Tibial nerve (tissue), 4 donors: ENCODE results near the gene KCNC3. TPM values are rescaled to one million over a fixed set of nuclear protein-coding genes. Genes with fewer than 3 reads are reported as not detected.
"Not testable (repeated sequence)": the region's sequence is repeated elsewhere in the genome, so short reads cannot be mapped to it uniquely, and the experiment has no call there.

Source experiments
- DNase-seq, 2 donors: peaks; one replicate each; pipeline ENCODE4 v3.0.0-alpha.2; 2019; ENCODE audit warnings: low spot score in 2 of 2
- H3K27ac ChIP-seq, 4 donors: fragments of 200-600 bp; sonication (generic) in 3 of 4; one replicate each; pipeline ENCODE4 v1.5.1; 2017 to 2019; ENCODE audit warnings: mild to moderate bottlenecking in 1 of 4
- H3K27me3 ChIP-seq, 2 donors: fragments of 200-600 bp; sonication (generic) in 1 of 2; one replicate each; pipeline versions ENCODE4 v1.5.1 to v1.6.0; 2017 to 2019
- H3K36me3 ChIP-seq, 3 donors: fragments of 200-600 bp; sonication (generic); one replicate each; pipeline ENCODE4 v1.5.1; 2018 to 2019
- H3K4me1 ChIP-seq, 4 donors: fragments of 200-600 bp; sonication (generic) in 3 of 4; one replicate each; pipeline ENCODE4 v1.5.1; 2017 to 2019
- H3K4me3 ChIP-seq, 4 donors: fragments of 200-600 bp; sonication (generic) in 3 of 4; one replicate each; pipeline ENCODE4 v1.5.1; 2017 to 2019; ENCODE audit warnings: mild to moderate bottlenecking in 1 of 4, moderate library complexity in 1 of 4
- H3K9me3 ChIP-seq, 4 donors: fragments of 200-600 bp; sonication (generic) in 3 of 4; one replicate each; pipeline ENCODE4 v1.5.1; 2017 to 2019
- EP300 ChIP-seq, 2 donors: sonication (generic); formaldehyde crosslinking; IDR thresholded peaks; one replicate each; pipeline ENCODE4 v1.6.1; 2017; ENCODE audit warnings: antibody characterized with exemption in 2 of 2, mild to moderate bottlenecking in 1 of 2
- POLR2A ChIP-seq, 2 donors: fragments of 450-650 bp; IDR thresholded peaks; one replicate each; pipeline ENCODE4 v1.6.1; 2017; ENCODE audit warnings: antibody characterized with exemption in 2 of 2, mild to moderate bottlenecking in 2 of 2, moderate library complexity in 2 of 2
- WGBS, 2 donors: methylation state at CpG; one replicate each; pipeline ENCODE4 v1.1.5; 2018; 5-methylcytosine and 5-hydroxymethylcytosine counted together
- total RNA-seq, 4 donors: library from RNA; depleted of rRNA; stranded (reverse); fragments of >200 nt; gene quantifications; one replicate each; pipeline ENCODE4 v1.1.0, GENCODE V29; 2016
- TF ChIP-seq, protein P1 (sequence below), 5 experiments: fragments of 200-600 bp in 3 of 5; fragments of 450-650 bp in 2 of 5; sonication (generic) in 3 of 5; IDR thresholded peaks; one replicate each; pipeline ENCODE4 v1.5.1; 2016 to 2019; ENCODE audit warnings: antibody characterized with exemption in 5 of 5, mild to moderate bottlenecking in 3 of 5, moderate library complexity in 2 of 5

KCNC3 gene
- total RNA-seq, 4 donors from 2014 or later: 0.21 to 1.2 (median 0.71) TPM

GRCh38 chr19:50331221-50331993 is 2.2 kb upstream of the KCNC3 start:
- H3K4me1 ChIP-seq: peaks cover 0 to 55% (median 16%) of the 10 kb centered on the region in 4 donors
- H3K36me3 ChIP-seq: no peaks in the 10 kb centered on the region
- TF ChIP-seq, protein P1, sequence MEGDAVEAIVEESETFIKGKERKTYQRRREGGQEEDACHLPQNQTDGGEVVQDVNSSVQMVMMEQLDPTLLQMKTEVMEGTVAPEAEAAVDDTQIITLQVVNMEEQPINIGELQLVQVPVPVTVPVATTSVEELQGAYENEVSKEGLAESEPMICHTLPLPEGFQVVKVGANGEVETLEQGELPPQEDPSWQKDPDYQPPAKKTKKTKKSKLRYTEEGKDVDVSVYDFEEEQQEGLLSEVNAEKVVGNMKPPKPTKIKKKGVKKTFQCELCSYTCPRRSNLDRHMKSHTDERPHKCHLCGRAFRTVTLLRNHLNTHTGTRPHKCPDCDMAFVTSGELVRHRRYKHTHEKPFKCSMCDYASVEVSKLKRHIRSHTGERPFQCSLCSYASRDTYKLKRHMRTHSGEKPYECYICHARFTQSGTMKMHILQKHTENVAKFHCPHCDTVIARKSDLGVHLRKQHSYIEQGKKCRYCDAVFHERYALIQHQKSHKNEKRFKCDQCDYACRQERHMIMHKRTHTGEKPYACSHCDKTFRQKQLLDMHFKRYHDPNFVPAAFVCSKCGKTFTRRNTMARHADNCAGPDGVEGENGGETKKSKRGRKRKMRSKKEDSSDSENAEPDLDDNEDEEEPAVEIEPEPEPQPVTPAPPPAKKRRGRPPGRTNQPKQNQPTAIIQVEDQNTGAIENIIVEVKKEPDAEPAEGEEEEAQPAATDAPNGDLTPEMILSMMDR (IDR thresholded peaks at IDR 0.05): no peak
- TF ChIP-seq POLR2A (IDR thresholded peaks at IDR 0.05): no peak
- no peak for TF ChIP-seq EP300 (IDR thresholded peaks at IDR 0.05)
- peaks cover 0 to 84% of the 10 kb centered on the region in 2 donors for H3K27me3 ChIP-seq
- 10 to 12% methylated on average over 10 of the region's 10 CpGs for WGBS, 2 donors
- no peaks in the 10 kb centered on the region for H3K9me3 ChIP-seq
- peak overlapping the region; percentile 35 to 84 (median 51) for H3K27ac ChIP-seq
- peak overlapping the region; percentile 17 to 48 (median 25) for H3K4me3 ChIP-seq
- no peak for DNase-seq

DNA sequence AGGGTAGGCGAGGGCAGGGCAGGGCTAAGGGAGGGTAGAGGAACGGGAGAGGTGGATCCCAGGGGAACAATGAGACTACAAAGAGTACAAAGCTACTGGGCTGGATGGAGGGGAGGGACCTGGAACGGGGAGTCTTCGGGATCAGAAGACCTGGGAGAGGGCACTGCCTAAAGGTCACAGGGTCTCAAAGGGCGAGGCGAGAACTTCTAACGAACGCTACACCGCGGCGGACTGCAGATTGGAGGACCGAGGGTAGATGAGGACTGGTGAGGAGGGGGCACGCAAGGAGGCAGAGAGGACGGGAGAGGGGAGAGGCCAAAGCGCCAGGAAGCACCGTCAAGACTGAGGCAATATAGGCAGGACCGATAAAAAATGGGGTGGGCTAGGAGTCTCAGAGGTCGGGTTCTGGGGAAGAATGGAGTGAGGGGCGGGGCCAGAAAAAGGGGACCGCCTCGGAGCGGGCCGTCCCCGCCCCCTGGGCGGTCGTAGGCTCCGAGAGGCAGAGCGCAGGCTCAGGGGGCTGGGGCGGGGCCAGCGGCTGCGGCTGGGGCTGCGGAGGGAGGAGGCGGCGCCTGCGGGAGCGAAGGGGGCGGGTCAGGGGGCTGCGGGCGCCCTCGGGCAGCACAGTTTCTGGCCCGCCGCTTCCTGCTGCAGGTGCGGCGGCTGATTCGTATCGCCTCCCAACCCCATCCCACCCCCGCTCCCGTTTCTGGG is 1.3 kb upstream of the KCNC3 start:
- 1% methylated on average over 48 of the region's 48 CpGs for WGBS, 2 donors
- H3K4me1 ChIP-seq: peaks cover 0 to 64% (median 19%) of the 10 kb centered on the region in 4 donors
- peak overlapping the region; percentile 35 to 81 (median 58) for H3K27ac ChIP-seq
- TF ChIP-seq EP300 (IDR thresholded peaks at IDR 0.05): no peak
- TF ChIP-seq POLR2A (IDR thresholded peaks at IDR 0.05): no peak
- TF ChIP-seq, protein P1 (IDR thresholded peaks at IDR 0.05): no peak
- peak; percentile 26 for DNase-seq
- peak overlapping the region; percentile 17 to 48 (median 25) for H3K4me3 ChIP-seq
- H3K9me3 ChIP-seq: no peaks in the 10 kb centered on the region
- no peaks in the 10 kb centered on the region for H3K36me3 ChIP-seq
- peaks cover 0 to 89% of the 10 kb centered on the region in 2 donors for H3K27me3 ChIP-seq

GRCh38 chr19:50329926-50330294 is 733 bp upstream of the KCNC3 start:
- not testable (repeated sequence) for H3K9me3 ChIP-seq, DNase-seq, H3K36me3 ChIP-seq
- Histone ChIP-seq H3K27me3 (peaks cover 0 to 83% of the 10 kb centered on the region in 2 donors), H3K4me1 (peaks cover 0 to 68% (median 19%) of the 10 kb centered on the region in 4 donors), H3K27ac (peak overlapping the region in 3 of 4 donors; percentile 60 to 81 (median 79)), H3K4me3 (peak overlapping the region in 1 of 4 donors; percentile 48)
- 13 to 14% methylated on average over 18 of the region's 18 CpGs for WGBS, 2 donors

GRCh38 chr19:50328873-50329145 is 368 bp downstream of the KCNC3 start:
- DNase-seq: no peak
- no peak for TF ChIP-seq POLR2A (IDR thresholded peaks at IDR 0.05)
- no peak for TF ChIP-seq EP300 (IDR thresholded peaks at IDR 0.05)
- H3K36me3 ChIP-seq: no peaks in the 10 kb centered on the region
- no peaks in the 10 kb centered on the region for H3K9me3 ChIP-seq
- H3K27me3 ChIP-seq: peaks cover 0 to 72% of the 10 kb centered on the region in 2 donors
- no peak overlapping the region for H3K27ac ChIP-seq
- H3K4me3 ChIP-seq: peak overlapping the region in 1 of 4 donors; percentile 48
- WGBS, 2 donors: 3% methylated on average over 31 of the region's 40 CpGs; no CpG with 5 or more reads in 1 of the 2 donors
- H3K4me1 ChIP-seq: peaks cover 0 to 63% (median 19%) of the 10 kb centered on the region in 4 donors

GRCh38 chr19:50328224-50328872 is 829 bp downstream of the KCNC3 start:
- Histone ChIP-seq H3K27ac (no peak overlapping the region), H3K36me3 (no peaks in the 10 kb centered on the region), H3K4me3 (peak overlapping the region in 3 of 4 donors; percentile 11 to 48 (median 23)), H3K27me3 (peaks cover 0 to 67% of the 10 kb centered on the region in 2 donors), H3K4me1 (peaks cover 0 to 59% (median 19%) of the 10 kb centered on the region in 4 donors), H3K9me3 (no peaks in the 10 kb centered on the region)
- DNase-seq: no peak
- no peak for TF ChIP-seq POLR2A (IDR thresholded peaks at IDR 0.05)
- TF ChIP-seq, protein P1 (IDR thresholded peaks at IDR 0.05): peak in 1 of 5 experiments; percentile 18
- no peak for TF ChIP-seq EP300 (IDR thresholded peaks at IDR 0.05)
- 0 to 2% methylated on average over 9 to 31 of the region's 104 CpGs for WGBS, 2 donors
